GM21825 (cell line): Measurements from ENCODE around the gene ZNF629.
A peak's percentile ranks its signal among the peaks of the same experiment; 100 is the strongest.

Experiments used
- ATAC-seq: cut with Tn5 transposase; IDR thresholded peaks from one replicate; pipeline ENCODE4 v1.9.1; 2021; ENCODE audit warnings: mild to moderate bottlenecking, moderate library complexity; ENCODE audit not compliant: unreplicated experiment

Gene ZNF629

DNA sequence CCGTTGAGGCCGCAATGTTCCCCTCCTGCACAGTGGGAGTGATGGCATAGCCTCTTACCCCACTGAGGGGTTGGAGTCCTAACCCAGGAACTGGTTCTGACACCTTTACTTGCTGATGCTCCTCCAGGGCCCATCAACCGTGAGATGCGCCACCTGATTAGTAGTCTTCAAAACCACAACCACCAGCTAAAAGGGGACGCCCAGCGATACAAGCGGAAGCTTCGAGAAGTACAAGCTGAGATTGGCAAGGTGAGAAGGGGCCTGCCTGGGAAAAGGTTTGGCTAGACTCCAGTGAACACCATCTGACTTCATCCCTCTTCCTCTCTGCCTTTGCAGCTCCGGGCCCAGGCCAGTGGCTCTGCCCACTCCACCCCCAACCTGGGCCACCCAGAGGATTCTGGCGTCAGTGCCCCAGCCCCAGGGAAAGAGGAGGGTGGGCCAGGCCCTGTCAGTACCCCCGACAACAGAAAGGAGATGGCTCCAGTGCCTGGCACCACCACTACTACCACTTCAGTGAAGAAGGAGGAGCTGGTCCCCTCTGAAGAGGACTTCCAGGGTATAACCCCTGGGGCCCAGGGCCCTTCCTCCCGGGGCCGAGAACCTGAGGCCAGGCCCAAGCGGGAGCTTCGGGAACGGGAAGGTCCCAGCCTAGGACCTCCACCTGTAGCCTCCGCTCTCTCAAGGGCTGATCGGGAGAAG lies 19.1 kb downstream of the ZNF629 start:
- ATAC-seq: no peak

GRCh38 chr16:30766933-30767284 lies 20.1 kb downstream of the ZNF629 start:
- no peak for ATAC-seq

GRCh38 chr16:30766206-30766932 lies 20.6 kb downstream of the ZNF629 start:
- ATAC-seq: no peak

GRCh38 chr16:30764816-30765465 lies 22.1 kb downstream of the ZNF629 start:
- no peak for ATAC-seq

GRCh38 chr16:30764086-30764485 lies 22.9 kb downstream of the ZNF629 start:
- no peak for ATAC-seq

DNA sequence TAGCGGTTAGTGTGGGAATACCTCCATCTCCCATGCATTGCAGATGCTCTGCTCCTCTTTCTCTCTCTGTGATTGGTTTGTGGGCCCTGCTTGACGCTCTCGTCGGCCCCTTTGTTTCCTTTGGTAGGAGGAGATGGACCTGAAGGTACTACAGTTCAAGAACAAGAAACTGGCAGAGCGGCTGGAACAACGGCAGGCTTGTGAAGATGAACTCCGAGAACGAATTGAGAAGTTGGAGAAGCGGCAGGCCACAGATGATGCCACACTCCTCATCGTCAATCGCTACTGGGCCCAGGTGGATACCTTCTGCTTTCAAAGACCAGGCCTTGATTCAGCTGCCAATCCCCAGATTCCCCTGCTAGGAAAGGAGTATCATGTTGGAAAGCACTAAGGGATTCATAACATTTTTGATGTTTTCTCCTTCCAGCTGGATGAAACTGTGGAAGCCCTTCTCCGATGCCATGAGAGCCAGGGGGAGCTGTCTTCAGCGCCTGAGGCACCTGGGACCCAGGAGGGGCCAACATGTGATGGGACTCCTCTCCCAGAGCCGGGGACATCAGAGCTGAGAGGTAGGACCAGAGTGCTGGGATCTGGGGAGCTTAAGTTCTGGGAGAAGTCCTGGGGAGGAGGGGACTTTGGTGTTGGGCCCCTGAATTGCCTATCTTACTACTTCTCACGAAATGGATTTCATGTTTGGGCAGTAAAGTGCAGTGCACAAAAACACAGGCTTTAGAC lies 23.8 kb downstream of the ZNF629 start:
- ATAC-seq: no peak

DNA sequence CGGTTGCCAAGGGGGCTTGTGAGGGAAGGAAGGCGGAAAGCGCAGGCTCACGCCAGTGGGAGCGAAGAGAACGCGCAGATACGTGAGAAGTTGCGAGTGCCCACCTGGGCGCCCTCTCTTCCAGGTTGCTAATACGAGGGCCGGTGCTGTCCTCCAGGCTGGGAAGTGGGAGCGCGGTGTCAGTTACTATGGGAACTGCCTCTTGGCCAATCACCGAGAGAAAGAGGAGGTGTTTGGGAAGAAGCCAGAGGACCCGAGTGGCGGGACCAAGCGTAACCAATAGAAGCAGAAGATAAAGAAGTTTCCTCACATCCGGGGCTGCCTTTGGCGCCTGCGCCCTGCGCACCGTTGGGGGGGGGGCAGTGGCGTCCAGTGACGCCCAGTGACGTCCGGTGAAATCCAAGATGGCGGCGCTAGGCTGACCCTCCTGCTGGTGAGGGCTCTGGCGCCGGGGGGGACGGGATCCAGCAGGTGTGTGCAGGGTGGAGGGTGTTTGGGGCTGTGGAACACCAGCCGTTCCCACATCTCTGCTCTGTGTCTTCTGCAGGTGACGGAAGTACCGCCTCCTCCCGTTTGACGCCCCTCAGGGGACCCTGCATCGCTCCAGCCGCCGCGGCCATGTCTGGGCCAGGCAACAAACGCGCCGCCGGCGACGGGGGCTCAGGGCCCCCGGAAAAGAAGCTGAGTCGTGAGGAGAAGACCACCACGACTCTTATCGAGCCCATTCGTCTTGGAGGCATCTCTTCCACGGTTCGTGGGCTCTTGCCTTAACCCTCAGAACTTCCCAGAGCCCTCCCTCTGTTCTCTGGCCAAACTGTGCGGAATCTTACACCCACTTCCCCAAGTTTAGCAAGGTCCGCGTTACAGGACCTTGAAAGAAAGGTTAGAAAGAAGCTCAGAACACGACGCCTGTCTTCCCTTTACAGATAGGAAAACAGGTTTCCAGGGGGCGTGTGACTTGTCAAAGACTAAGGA lies 24.8 kb downstream of the ZNF629 start, which contains the start of the genes CFAP119 and RNF40:
TSS of gene CFAP119 (minus strand) at position 135 of the 975 bp plus-strand sequence. CDS start 314 bp downstream, outside the sequence.
TSS of gene RNF40 (plus strand) at position 395 of the 975 bp plus-strand sequence. CDS start at position 619, 224 bp downstream.
- peak; percentile 58 for ATAC-seq

DNA sequence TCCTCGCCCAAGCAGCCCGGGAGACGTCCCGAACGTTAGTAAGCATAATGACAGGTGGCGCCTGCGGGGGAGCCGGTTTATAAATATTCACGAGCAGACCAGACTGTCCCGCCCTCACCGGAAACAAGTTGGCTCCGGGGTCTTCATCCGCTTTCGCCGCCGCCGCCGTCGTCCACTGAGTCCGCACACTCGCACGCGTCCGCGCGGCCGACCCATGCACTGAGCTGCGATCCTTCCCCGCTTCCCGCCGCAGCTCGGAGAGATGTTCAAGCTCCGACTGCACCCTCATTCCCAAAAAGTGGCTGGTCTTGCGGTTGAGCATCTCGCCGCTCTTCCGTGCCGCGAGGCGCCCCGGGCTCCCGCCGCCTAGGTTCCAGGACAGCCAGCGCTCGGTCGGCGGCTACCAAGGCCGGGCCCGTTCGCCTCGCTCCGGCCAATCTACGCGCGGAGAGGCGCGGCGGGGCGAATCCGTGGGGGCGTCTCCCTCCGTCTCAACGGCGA lies 25.5 kb downstream of the ZNF629 start:
- peak; percentile 25 for ATAC-seq

- ATAC-seq: no peak
Observed at GRCh38 chr16:30760577-30761426, 26.2 kb downstream of the ZNF629 start.

- ATAC-seq: no peak
Observed at GRCh38 chr16:30760001-30760559, 26.9 kb downstream of the ZNF629 start.

GRCh38 chr16:30758988-30759491 lies 28.0 kb downstream of the ZNF629 start:
- no peak for ATAC-seq

GRCh38 chr16:30757316-30757715 lies 29.7 kb downstream of the ZNF629 start:
- no peak for ATAC-seq

GRCh38 chr16:30756781-30757100 lies 30.3 kb downstream of the ZNF629 start:
- ATAC-seq: no peak

DNA sequence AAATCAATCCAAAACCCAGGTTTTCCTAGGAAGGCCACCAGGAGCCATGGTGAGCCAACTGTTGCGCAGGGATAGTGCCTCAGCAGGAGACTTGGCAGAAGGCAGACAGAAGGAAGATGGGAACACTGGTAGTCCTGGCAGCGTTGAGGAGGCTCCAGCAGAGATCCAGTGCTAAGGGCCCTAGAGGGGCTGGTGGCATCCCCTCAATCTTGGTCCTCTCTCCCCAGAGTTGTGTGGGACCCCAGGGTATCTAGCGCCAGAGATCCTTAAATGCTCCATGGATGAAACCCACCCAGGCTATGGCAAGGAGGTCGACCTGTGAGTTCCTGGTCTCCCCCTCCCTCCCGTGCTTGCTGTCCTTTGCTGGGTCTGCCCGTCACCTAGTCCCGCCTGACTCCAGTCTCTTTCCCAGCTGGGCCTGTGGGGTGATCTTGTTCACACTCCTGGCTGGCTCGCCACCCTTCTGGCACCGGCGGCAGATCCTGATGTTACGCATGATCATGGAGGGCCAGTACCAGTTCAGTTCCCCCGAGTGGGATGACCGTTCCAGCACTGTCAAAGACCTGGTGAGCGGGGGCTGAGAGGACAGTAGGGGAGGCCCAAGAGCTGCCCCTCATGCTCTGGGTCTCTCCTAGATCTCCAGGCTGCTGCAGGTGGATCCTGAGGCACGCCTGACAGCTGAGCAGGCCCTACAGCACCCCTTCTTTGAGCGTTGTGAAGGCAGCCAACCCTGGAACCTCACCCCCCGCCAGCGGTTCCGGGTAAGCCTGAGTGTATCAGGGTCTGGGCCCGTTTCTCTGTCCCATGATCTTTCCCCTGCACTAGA lies 30.8 kb downstream of the ZNF629 start:
- ATAC-seq: no peak

GRCh38 chr16:30753596-30753995 lies 33.4 kb downstream of the ZNF629 start:
- no peak for ATAC-seq

- no peak for ATAC-seq
Observed at GRCh38 chr16:30750876-30751465, 36.0 kb downstream of the ZNF629 start.

- no peak for ATAC-seq
Observed at GRCh38 chr16:30750201-30750600, 36.8 kb downstream of the ZNF629 start.
